ENCODE data around the gene CUX1.

CUX1 gene

GRCh38 chr7:102150266-102150665 is 332.8 kb downstream of the CUX1 start:
- 95% methylated on average over 18 of the region's 18 CpGs for WGBS
- H3K36me3 ChIP-seq (ENCODE audit: insufficient read depth, low read length): peaks cover 4% of the 10 kb centered on the region; the same call in 1 of the 2 replicates

GRCh38 chr7:102152672-102153598 is 335.5 kb downstream of the CUX1 start:
- peak overlapping the region; percentile 75 for H3K9ac ChIP-seq (ENCODE audit: low read depth, low read length)

More at GRCh38 chr7:102150266-102150665, 332.8 kb downstream of the CUX1 start:
- Histone ChIP-seq H3K9me3 (ENCODE audit: insufficient read depth, low read depth, low read length) (no peaks in the 10 kb centered on the region), H3K4me1 (ENCODE audit: insufficient read depth, low read length) (peaks cover 17% of the 10 kb centered on the region), H3K27me3 (ENCODE audit: insufficient read depth, low read length) (no peaks in the 10 kb centered on the region), H3K4me3 (ENCODE audit: low read length) (no peak overlapping the region), H3K27ac (ENCODE audit: low read depth, low read length) (no peak overlapping the region), H3K9ac (ENCODE audit: low read depth, low read length) (no peak overlapping the region)

GRCh38 chr7:102153599-102153946 is 336.1 kb downstream of the CUX1 start:
- Histone ChIP-seq H3K27ac (ENCODE audit: low read depth, low read length) (peak overlapping the region; percentile 96), H3K4me1 (ENCODE audit: insufficient read depth, low read length) (peaks cover 17% of the 10 kb centered on the region), H3K4me3 (ENCODE audit: low read length) (no peak overlapping the region), H3K9me3 (ENCODE audit: insufficient read depth, low read depth, low read length) (no peaks in the 10 kb centered on the region), H3K27me3 (ENCODE audit: insufficient read depth, low read length) (no peaks in the 10 kb centered on the region), H3K36me3 (ENCODE audit: insufficient read depth, low read length) (peaks cover 7% of the 10 kb centered on the region), H3K9ac (ENCODE audit: low read depth, low read length) (peak overlapping the region; percentile 75)
- 63% methylated on average over 7 of the region's 7 CpGs for WGBS

More at GRCh38 chr7:102152672-102153598, 335.5 kb downstream of the CUX1 start:
- H3K27ac ChIP-seq (ENCODE audit: low read depth, low read length): peak overlapping the region; percentile 96
- H3K4me3 ChIP-seq (ENCODE audit: low read length): no peak overlapping the region
- no peaks in the 10 kb centered on the region for H3K9me3 ChIP-seq (ENCODE audit: insufficient read depth, low read depth, low read length)
- H3K27me3 ChIP-seq (ENCODE audit: insufficient read depth, low read length): no peaks in the 10 kb centered on the region
- 48% methylated on average over 21 of the region's 21 CpGs for WGBS
- H3K4me1 ChIP-seq (ENCODE audit: insufficient read depth, low read length): peaks cover 17% of the 10 kb centered on the region
- 0 out of 2 replicates have a peak, but pooled peaks cover under 1% of the 10 kb centered on the region for H3K36me3 ChIP-seq (ENCODE audit: insufficient read depth, low read length)

GRCh38 chr7:102154425-102154824 is 337.0 kb downstream of the CUX1 start:
- H3K27ac ChIP-seq (ENCODE audit: low read depth, low read length): no peak overlapping the region
- H3K27me3 ChIP-seq (ENCODE audit: insufficient read depth, low read length): no peaks in the 10 kb centered on the region
- no peak overlapping the region for H3K9ac ChIP-seq (ENCODE audit: low read depth, low read length)
- 100% methylated on average over 2 of the region's 3 CpGs for WGBS
- no peak overlapping the region for H3K4me3 ChIP-seq (ENCODE audit: low read length)
- peaks cover 17% of the 10 kb centered on the region for H3K4me1 ChIP-seq (ENCODE audit: insufficient read depth, low read length)
- H3K9me3 ChIP-seq (ENCODE audit: insufficient read depth, low read depth, low read length): no peaks in the 10 kb centered on the region
- peaks cover 9% of the 10 kb centered on the region for H3K36me3 ChIP-seq (ENCODE audit: insufficient read depth, low read length)

- Histone ChIP-seq H3K9ac (ENCODE audit: low read depth, low read length) (no peak overlapping the region), H3K27ac (ENCODE audit: low read depth, low read length) (no peak overlapping the region), H3K4me1 (ENCODE audit: insufficient read depth, low read length) (peaks cover 17% of the 10 kb centered on the region), H3K4me3 (ENCODE audit: low read length) (no peak overlapping the region), H3K9me3 (ENCODE audit: insufficient read depth, low read depth, low read length) (no peaks in the 10 kb centered on the region), H3K36me3 (ENCODE audit: insufficient read depth, low read length) (peaks cover 14% of the 10 kb centered on the region), H3K27me3 (ENCODE audit: insufficient read depth, low read length) (no peaks in the 10 kb centered on the region)
- WGBS: 93% methylated on average over 10 of the region's 10 CpGs
Observed at GRCh38 chr7:102155821-102156441, 338.5 kb downstream of the CUX1 start.

GRCh38 chr7:102156867-102157266 is 339.4 kb downstream of the CUX1 start:
- 96% methylated on average over 9 of the region's 9 CpGs for WGBS
- Histone ChIP-seq H3K9ac (ENCODE audit: low read depth, low read length) (no peak overlapping the region), H3K36me3 (ENCODE audit: insufficient read depth, low read length) (peaks cover 14% of the 10 kb centered on the region), H3K27ac (ENCODE audit: low read depth, low read length) (no peak overlapping the region), H3K4me3 (ENCODE audit: low read length) (no peak overlapping the region), H3K4me1 (ENCODE audit: insufficient read depth, low read length) (peaks cover 17% of the 10 kb centered on the region), H3K27me3 (ENCODE audit: insufficient read depth, low read length) (no peaks in the 10 kb centered on the region), H3K9me3 (ENCODE audit: insufficient read depth, low read depth, low read length) (no peaks in the 10 kb centered on the region)

- Histone ChIP-seq H3K36me3 (ENCODE audit: insufficient read depth, low read length) (peaks cover 16% of the 10 kb centered on the region), H3K27ac (ENCODE audit: low read depth, low read length) (no peak overlapping the region), H3K4me1 (ENCODE audit: insufficient read depth, low read length) (peaks cover 8% of the 10 kb centered on the region), H3K27me3 (ENCODE audit: insufficient read depth, low read length) (no peaks in the 10 kb centered on the region), H3K4me3 (ENCODE audit: low read length) (no peak overlapping the region), H3K9me3 (ENCODE audit: insufficient read depth, low read depth, low read length) (no peaks in the 10 kb centered on the region), H3K9ac (ENCODE audit: low read depth, low read length) (no peak overlapping the region)
- 92% methylated on average over 5 of the region's 6 CpGs for WGBS
Observed at GRCh38 chr7:102165136-102165535, 347.7 kb downstream of the CUX1 start.

- Histone ChIP-seq H3K27ac (ENCODE audit: low read depth, low read length) (no peak overlapping the region), H3K27me3 (ENCODE audit: insufficient read depth, low read length) (no peaks in the 10 kb centered on the region), H3K4me3 (ENCODE audit: low read length) (no peak overlapping the region), H3K9ac (ENCODE audit: low read depth, low read length) (no peak overlapping the region), H3K4me1 (ENCODE audit: insufficient read depth, low read length) (peaks cover 8% of the 10 kb centered on the region), H3K9me3 (ENCODE audit: insufficient read depth, low read depth, low read length) (no peaks in the 10 kb centered on the region), H3K36me3 (ENCODE audit: insufficient read depth, low read length) (peaks cover 30% of the 10 kb centered on the region)
- WGBS: 97% methylated on average over 6 of the region's 6 CpGs
Observed at GRCh38 chr7:102167254-102167653, 349.8 kb downstream of the CUX1 start.

- no peaks in the 10 kb centered on the region for H3K27me3 ChIP-seq (ENCODE audit: insufficient read depth, low read length)
- 90% methylated on average over 14 of the region's 14 CpGs for WGBS
- H3K4me1 ChIP-seq (ENCODE audit: insufficient read depth, low read length): peaks cover 3% of the 10 kb centered on the region
- no peak overlapping the region for H3K27ac ChIP-seq (ENCODE audit: low read depth, low read length)
- no peaks in the 10 kb centered on the region for H3K9me3 ChIP-seq (ENCODE audit: insufficient read depth, low read depth, low read length)
- H3K4me3 ChIP-seq (ENCODE audit: low read length): no peak overlapping the region
- H3K36me3 ChIP-seq (ENCODE audit: insufficient read depth, low read length): peaks cover 43% of the 10 kb centered on the region
- no peak overlapping the region for H3K9ac ChIP-seq (ENCODE audit: low read depth, low read length)
Observed at GRCh38 chr7:102169651-102170392, 352.4 kb downstream of the CUX1 start.

- no peaks in the 10 kb centered on the region for H3K4me1 ChIP-seq (ENCODE audit: insufficient read depth, low read length)
- H3K9me3 ChIP-seq (ENCODE audit: insufficient read depth, low read depth, low read length): no peaks in the 10 kb centered on the region
- no peak overlapping the region for H3K4me3 ChIP-seq (ENCODE audit: low read length)
- H3K27me3 ChIP-seq (ENCODE audit: insufficient read depth, low read length): no peaks in the 10 kb centered on the region
- no peak overlapping the region for H3K27ac ChIP-seq (ENCODE audit: low read depth, low read length)
- H3K9ac ChIP-seq (ENCODE audit: low read depth, low read length): no peak overlapping the region
- H3K36me3 ChIP-seq (ENCODE audit: insufficient read depth, low read length): peaks cover 44% of the 10 kb centered on the region
- WGBS: 83% methylated on average over 22 of the region's 22 CpGs
Observed at GRCh38 chr7:102170393-102170970, 353.1 kb downstream of the CUX1 start.

All from HUES64 (cell line).